GM18505 (cell line): ENCODE data around the gene NXPH4.

Source experiments
- ATAC-seq: cut with Tn5 transposase; IDR thresholded peaks from one replicate; pipeline ENCODE4 v1.9.1; 2021; ENCODE audit not compliant: unreplicated experiment
- POLR2A ChIP-seq: IDR thresholded peaks from 4 replicates; pipeline ENCODE4 v1.6.1; 2011; ENCODE audit warnings: borderline replicate concordance; ENCODE audit not compliant: insufficient read depth, insufficient read length; ENCODE audit errors: extremely low read depth

The NXPH4 gene

DNA sequence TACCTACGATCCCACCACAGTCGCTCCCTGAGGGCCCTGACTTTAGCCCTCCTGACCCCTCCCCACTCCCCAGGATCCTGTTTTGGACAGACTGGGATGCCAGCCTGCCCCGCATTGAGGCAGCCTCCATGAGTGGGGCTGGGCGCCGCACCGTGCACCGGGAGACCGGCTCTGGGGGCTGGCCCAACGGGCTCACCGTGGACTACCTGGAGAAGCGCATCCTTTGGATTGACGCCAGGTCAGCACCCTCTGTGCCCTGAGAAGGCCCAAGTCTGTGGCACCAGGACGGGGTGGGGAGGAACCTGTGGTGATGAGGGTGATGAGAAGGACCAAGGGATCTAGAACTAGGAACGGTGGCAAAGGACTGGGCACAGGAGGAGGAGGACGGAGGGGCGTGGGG, 39.2 kb upstream of the NXPH4 start:
- no peak for ATAC-seq
- TF ChIP-seq POLR2A, result no peak

DNA sequence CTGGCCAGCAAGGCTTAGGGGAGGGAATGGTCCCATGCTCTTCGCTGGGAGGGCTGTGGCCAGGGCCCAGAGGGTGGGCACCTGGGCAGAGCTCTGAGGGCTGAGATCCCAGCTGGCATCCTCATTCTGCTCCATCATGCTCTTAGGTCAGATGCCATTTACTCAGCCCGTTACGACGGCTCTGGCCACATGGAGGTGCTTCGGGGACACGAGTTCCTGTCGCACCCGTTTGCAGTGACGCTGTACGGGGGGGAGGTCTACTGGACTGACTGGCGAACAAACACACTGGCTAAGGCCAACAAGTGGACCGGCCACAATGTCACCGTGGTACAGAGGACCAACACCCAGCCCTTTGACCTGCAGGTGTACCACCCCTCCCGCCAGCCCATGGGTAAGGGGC, 38.4 kb upstream of the NXPH4 start:
- ATAC-seq, result no peak
- TF ChIP-seq POLR2A, result no peak

DNA sequence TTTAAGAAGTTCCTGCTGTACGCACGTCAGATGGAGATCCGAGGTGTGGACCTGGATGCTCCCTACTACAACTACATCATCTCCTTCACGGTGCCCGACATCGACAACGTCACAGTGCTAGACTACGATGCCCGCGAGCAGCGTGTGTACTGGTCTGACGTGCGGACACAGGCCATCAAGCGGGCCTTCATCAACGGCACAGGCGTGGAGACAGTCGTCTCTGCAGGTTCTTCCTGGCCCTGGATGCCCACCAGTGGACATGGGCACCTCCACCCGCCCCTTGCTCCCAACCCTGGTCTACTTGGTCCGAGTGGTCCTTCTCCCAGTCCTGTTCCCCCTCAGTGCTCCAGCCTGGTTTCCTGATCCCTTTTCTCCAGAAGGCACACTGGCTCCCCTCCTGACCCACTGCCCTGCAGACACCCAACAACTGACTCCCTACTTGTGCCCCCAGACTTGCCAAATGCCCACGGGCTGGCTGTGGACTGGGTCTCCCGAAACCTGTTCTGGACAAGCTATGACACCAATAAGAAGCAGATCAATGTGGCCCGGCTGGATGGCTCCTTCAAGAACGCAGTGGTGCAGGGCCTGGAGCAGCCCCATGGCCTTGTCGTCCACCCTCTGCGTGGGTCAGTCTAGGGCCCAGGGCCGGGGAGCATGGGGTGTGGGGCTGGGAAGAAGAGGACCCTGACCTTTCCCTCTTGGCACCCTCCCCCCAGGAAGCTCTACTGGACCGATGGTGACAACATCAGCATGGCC, 37.1 kb upstream of the NXPH4 start:
- no peak for ATAC-seq
- TF ChIP-seq POLR2A, result no peak

DNA sequence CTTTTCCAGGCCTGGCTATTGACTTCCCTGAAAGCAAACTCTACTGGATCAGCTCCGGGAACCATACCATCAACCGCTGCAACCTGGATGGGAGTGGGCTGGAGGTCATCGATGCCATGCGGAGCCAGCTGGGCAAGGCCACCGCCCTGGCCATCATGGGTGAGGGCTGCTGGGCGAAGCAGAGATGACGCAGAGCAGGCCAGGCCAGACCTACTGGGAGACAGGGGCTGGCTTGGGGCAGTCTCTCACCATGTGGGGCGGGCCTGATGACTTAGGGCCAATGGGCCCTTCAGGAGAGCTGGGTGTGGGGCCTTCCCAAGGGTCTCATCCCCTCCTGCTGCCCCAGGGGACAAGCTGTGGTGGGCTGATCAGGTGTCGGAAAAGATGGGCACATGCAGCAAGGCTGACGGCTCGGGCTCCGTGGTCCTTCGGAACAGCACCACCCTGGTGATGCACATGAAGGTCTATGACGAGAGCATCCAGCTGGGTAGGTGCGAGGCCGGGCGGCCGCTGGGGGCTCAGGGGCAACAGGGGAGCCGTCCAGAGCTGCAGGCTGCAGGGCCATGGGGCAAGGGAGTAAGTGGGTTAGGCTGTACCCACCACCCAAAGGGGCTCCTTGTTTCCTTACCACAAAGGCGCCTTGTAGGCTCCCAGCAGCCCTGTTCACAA, 36.1 kb upstream of the NXPH4 start:
- ATAC-seq, result no peak
- TF ChIP-seq POLR2A, result no peak

DNA sequence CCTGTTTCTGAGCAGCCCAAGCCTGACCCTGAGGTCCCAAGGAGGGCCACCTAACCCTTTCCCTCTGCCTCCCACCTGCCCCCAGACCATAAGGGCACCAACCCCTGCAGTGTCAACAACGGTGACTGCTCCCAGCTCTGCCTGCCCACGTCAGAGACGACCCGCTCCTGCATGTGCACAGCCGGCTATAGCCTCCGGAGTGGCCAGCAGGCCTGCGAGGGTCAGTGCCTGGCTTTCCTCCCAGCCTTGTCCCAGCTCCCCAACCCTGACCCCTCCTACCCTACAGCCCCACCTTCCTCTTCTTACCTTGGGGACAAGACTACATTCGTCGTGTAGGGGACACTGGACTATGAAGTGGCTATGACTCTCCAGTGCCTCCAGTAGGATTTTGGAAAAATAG, 35.5 kb upstream of the NXPH4 start:
- ATAC-seq, result no peak
- TF ChIP-seq POLR2A, result no peak

DNA sequence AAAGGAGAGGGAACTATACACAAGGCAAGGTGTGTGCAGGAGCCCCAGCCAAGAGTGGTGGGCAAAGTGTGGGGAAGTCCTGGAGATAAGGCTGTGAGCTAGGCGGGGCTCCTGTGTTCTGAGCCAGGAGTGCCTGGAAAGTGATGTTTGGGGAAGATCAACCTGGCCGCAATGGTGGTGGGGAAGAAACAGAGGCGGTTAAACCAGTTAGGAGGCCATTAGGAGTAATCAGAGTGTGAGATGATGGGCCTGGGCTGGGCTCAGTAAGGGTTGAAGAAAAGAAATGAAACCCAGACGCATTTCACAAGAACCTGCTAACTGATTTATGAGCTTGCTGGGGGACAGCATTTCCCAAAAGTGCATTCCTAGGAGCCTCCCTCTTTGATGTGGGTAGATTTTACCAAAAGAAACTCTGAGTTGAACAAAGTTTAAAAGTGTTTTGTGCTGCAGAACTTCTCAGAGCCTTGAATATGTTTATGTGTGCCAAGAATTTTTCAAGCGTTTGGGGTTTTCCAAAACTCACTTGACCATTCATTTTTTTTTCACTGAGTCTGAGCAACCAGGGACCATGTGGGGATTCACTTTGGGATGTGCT, 34.9 kb upstream of the NXPH4 start:
- TF ChIP-seq POLR2A, result no peak
- ATAC-seq, result no peak

DNA sequence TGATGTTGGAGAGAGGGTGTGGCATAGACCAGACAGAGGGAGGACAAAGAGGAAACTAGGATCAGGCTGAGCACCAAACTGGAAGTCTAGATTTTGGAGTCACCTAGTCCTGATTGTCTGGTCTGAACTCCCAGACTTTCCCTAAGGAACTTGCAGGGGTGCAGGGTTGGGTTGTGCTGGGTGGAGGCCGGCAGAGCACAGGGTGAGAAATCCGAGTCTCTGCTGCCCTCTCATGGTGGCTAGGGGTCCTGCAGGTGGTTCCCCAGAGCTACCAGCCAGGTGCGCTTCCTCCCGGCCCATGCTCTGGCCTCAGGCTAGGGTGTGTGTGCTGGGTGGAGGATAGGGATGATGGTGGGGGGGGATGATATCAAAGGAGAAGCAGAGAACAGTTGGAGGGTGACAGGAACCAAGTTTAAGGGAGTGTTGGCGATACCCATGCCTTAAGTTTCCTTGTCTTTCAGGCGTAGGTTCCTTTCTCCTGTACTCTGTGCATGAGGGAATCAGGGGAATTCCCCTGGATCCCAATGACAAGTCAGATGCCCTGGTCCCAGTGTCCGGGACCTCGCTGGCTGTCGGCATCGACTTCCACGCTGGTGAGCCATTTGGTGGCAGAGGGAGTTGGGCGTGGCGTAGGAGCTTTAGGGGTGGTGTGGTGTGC, 33.5 kb upstream of the NXPH4 start:
- no peak for TF ChIP-seq POLR2A
- ATAC-seq, result peak; percentile 54

DNA sequence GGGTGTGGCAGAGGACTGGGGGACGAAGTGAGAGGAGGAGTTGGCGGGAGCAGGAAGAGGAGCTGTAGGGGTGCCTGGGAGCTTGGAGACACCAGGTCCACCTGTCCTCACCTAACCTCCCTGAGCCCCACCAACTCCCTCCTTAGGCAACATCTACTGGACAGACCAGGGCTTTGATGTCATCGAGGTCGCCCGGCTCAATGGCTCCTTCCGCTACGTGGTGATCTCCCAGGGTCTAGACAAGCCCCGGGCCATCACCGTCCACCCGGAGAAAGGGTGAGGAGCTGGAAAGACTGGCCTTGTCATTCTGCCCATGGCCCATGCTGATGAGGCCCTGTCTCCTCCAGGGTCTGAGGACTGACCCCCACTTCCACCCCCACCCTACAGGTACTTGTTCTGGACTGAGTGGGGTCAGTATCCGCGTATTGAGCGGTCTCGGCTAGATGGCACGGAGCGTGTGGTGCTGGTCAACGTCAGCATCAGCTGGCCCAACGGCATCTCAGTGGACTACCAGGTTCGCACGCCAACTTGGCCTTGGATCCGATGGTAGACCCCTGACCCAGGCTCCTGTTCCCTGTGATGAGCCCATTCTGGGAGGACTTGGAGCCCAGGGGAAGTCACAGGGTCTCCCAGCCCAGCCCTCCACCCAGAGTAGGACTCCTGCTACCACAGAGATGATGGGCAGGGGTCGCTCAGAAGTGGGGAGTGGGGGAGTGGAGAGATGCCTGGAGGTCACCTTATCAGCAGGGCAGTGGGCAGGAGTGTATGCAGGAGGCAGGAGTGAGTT, 32.5 kb upstream of the NXPH4 start:
- no peak for TF ChIP-seq POLR2A
- ATAC-seq, result no peak

DNA sequence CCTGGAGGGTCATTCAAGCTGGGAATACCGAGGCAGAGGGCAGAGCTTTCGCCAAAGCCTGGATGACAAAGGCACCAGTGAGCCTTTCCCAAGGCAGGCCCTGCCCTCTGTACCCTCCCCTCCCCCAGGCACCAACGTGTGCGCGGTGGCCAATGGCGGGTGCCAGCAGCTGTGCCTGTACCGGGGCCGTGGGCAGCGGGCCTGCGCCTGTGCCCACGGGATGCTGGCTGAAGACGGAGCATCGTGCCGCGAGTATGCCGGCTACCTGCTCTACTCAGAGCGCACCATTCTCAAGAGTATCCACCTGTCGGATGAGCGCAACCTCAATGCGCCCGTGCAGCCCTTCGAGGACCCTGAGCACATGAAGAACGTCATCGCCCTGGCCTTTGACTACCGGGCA, 31.2 kb upstream of the NXPH4 start:
- TF ChIP-seq POLR2A, result no peak
- no peak for ATAC-seq

DNA sequence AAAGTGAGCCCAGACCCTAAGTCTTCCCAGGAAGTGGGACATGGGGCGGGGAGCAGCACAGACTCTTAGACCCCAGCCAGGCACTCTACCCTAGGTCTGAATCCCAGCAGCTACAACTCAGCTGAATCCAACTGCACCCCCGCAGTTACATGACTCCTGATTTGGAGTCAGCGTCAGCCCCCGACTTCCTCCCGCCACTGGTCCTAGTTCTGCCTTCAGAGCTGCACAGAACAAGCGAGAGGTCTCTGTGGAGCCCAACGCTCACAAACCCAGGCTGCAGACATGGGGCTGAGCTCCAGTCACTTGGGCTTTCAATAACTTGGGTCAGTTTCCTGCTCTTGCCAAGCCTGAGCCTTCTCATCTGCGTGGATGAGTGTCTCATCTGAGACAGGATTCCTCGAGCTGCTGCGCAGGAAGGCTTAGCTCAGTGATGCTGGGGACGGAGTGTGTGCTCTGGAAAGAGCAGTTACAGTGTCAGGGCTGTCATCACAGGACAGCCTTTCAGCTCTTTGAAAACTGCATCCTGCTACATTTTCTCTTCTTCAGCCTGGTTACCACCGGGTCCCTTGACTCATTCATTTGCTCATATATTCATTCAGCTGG, 30.6 kb upstream of the NXPH4 start:
- ATAC-seq, result no peak
- no peak for TF ChIP-seq POLR2A

DNA sequence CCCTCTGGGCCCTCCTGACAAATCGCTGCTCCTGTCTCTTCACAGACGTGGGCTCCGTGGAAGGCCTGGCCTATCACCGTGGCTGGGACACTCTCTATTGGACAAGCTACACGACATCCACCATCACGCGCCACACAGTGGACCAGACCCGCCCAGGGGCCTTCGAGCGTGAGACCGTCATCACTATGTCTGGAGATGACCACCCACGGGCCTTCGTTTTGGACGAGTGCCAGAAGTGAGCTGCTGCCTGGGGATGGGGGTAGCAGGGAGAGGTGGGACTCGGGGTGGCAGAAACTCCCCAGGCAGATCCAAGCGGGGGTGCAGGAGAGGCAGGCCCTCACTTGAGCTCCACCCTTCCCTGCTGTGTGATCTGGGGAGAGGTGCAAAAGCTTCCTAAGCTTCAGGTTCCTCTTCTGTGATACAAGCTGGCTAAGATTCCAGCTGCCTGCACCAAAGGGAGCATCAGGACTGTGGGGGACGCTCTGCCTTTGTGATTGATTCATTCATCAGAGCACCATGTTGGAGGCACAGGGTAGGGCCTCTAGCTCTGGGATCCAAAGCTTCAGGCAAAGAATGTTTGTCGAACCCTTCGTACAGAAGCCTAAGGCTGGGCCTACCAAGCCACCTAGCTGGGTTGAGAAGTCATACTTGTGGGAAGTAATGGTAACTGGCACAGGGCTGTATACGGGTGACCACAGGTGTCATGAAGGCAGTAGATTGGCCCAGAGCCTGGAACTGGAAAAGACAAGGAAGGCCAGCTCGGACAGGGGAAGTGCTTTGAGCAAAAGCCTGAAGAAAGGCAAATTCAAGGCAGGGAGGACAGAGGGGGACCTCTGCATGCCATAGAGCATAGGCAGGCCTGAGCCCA, 29.1 kb upstream of the NXPH4 start:
- no peak for ATAC-seq
- no peak for TF ChIP-seq POLR2A

DNA sequence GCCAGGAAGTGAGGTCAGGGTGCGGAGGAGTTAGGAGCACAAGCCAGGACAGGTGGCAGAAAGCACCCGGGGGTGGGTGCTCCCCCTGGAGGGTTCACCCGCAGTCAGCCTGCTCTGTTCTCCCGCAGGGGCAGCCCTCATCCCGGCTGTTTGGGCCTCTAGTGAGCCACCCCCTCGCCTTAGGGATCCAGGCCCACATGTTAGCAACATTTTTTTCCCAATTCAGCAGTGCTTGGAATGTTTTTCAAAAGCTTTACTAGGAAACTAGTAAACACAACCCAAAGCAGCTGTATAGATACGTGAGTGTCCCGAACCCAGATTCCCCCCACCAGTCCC, 28.5 kb upstream of the NXPH4 start:
- TF ChIP-seq POLR2A, result no peak

More for the DNA sequence above, 28.5 kb upstream of the NXPH4 start:
- ATAC-seq, result no peak
